Measurements from ENCODE around the gene GSTA3.
"Not testable (repeated sequence)": the region's sequence is repeated elsewhere in the genome, so short reads cannot be mapped to it uniquely, and the experiment has no call there.

Gene GSTA3

DNA sequence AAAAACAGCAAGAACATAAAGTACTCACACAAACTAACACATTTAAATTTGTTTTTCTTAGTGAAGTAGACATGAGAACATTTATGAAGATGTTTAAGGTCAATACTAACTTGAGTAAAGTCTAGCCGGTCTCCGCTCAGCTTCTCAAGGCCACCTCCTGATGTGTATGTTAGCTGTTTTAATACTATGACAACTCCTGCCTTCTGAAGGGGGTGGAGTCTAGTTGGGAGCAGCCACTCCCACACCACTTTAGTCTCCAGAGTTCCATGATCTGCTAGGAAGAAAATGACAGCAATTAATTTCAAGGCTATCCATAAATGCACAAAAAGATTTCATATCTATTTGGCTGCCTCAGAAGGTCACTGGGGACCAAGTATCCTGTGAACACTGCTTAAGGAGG is at the start of gene GSTA3:
TSS of gene GSTA3 (minus strand) at position 168 of the 400 bp plus-strand sequence. CDS start 3,864 bp downstream, outside the sequence.
- no peak for DNase-seq

GRCh38 chr6:52958546-52959255 is 49.2 kb upstream of the GSTA3 start:
- no peak for DNase-seq

DNA sequence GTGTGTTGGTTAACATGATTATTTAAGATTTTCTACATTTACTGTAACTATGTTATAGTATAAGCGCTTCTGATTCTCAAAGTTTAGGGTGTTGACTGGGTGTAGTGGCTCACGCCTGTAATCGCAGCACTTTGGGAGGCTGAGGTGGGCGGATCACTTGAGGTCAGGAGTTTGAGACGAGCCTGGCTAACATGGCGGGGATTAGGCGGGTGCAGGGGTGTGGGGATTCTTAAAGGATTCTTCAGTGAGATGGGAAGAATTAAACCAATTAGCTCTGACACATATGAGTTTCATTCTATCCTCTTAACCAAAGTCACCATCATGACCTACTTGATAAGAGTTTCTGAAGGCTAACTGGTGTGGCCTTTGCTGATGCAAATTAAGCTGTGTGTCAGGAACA is 46.4 kb upstream of the GSTA3 start:
- DNase-seq = no peak

DNA sequence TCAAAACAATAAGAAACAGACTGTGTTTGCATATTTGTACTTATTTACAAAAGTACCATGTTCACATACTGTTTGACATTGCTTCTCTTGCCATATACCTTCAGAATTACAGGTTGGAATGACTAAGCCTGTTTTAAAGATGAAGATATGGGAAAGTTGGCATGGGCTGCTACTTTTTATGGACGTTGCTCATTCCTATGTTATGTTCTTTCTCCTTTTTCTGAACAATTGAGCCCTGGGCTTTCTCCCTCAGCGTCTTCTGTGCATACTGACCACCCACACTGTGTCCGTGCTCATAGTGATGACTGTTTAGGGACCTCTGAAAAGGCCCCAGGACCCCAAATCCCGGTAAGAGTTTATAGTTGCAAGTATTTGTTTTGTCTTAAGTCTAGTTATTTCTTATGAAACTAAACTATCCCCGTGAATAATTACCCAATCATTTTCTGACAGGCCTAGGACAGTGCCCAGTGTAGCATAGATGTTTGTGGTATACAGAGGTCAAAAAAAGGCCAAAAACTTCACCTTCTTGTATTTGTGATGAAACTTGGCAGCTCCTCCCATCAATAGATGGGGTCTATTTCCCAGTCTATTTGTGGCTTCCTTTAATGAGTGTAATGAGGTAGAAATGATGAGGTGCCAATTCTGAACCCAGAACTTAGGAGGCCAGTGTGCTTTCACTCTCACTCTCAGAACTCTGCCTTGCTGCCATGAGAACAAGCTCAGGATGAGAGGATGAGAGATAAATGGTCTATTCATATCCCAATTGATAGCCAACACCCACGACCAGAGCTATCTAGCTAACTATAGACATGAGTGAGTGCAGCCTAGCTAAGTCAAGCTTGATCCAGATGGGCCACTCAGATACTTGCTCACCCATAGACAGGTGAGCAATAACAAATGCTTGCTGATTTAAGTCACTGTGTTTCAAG is 44.7 kb upstream of the GSTA3 start:
- no peak for DNase-seq

- DNase-seq = no peak
These were observed 36.8 kb upstream of the GSTA3 start for GRCh38 chr6:52946306-52946705.

DNA sequence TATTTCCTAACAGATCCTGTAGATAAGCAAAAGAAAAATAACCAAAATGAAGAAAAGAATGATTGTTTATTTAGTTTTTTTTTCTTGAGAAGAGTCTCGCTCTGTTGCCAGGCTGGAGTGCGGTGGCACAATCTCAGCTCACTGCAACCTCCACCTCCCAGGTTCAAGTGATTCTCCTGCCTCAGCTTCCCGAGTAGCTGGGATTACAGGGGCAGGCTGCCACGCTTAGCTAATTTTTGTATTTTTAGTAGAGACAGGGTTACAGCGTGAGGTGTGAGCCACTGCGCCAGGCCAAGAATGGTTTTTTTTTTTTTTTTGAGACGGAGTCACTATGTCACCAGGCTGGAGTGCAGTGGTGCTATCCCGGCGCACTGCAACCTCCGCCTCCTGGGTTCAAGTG is 33.3 kb upstream of the GSTA3 start:
- DNase-seq = not testable (repeated sequence)

GRCh38 chr6:52942221-52942620 is 32.7 kb upstream of the GSTA3 start:
- DNase-seq = no peak

DNA sequence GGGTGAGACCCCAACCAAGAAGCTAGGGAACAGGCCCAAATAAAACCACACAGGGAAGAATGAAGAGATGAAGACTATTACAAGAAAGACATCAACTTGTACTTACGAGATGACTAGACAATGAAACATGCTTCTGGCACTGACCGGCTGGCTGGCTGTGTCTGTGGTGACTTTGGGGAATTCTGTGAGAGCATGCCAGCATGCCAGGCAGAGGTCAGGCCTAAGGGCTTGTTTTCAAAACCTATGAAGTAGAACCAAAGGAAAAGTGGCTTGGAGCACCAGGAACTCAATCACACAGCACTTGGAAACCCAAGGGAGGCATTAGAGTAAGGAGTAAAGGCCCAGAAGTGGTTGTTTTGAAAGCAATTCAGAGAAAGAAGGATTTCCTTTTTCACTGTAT is 28.4 kb upstream of the GSTA3 start:
- no peak for DNase-seq

GRCh38 chr6:52933778-52934177 is 24.3 kb upstream of the GSTA3 start:
- DNase-seq = no peak

GRCh38 chr6:52931351-52931750 is 21.9 kb upstream of the GSTA3 start:
- no peak for DNase-seq

- DNase-seq = no peak
These were observed 20.0 kb upstream of the GSTA3 start for GRCh38 chr6:52929321-52930164.

DNA sequence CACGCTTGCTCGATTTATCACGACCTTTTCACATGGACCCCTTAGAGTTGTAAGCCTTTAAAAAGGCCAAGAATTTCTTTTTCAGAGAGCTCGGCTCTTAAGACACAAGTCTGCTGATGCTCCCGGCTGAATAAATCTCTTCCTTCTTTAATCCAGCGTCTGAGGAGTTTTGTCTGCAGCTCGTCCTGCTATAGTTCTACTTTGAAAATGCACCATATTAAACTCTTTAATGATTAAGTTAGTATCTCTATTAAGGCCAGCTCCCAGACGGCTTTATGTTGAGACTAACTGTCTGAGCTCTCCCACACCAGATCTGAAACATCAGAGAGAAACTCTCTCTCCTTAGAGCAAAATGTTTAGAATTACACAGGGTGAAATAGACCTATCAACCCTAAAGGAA is 18.0 kb upstream of the GSTA3 start:
- no peak for DNase-seq

DNA sequence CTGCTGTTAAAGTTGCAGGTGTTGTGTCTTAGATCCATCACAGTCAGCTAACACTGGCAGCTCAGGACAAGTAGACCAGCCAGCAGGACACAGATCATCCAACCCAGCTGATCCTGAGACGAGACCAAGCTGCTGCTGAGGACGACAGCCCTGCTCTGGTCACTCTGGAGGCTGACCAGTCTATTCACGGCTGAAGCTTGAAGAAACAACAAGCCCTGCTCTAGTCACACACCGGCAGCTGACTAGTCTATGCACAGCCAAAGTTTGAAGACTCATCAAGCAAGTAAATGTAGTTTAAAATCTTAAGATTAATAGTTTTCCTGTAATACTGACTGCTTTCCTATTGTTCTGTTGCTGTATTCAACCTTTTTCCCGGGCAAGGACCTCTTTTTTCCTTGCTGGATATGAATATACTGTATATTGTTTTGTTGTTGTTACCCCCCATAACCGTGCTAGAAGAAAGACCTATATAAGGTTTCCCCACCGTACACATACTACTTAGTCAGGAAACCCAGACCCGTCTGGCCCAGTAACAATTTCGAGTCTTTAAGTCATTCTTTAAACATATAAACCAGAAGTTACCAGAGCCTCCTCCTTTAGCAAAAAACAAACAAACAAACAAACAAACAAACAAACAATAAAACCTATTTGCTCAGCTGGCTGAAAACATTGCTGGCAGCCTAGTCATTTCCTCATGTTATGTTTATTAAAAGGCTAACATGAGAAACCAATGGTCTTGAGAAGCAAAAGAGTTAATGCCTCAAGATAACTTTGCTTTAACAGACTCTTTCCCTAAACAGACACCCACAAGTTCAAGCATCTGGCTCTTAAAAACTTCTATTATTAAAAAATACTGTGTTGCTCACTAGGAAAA is 16.7 kb upstream of the GSTA3 start:
- DNase-seq = no peak

- no peak for DNase-seq
These were observed 15.5 kb upstream of the GSTA3 start for GRCh38 chr6:52925042-52925441.

DNA sequence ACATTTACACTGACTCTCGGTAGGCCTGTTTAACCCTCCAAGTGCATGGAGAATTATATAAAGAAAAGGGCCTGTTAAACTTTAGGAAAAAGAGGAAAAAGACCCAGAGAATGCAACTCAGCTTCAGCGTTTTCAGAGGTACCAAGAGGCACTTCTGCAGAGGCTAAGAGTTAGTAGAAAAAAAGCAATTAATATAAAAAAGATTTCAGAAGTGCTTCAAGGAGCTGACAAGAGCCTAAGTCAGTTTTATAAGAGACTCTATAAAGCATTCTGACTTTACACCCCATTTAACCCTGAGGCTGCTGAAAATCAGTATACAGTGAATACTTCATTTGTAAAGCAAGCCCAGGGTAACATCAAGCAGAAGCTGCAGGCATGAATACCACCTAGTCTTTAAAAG is 14.2 kb upstream of the GSTA3 start:
- DNase-seq = not testable (repeated sequence)

- DNase-seq = no peak
These were observed 12.7 kb upstream of the GSTA3 start for GRCh38 chr6:52922161-52922560.

- no peak for DNase-seq
These were observed 12.2 kb upstream of the GSTA3 start for GRCh38 chr6:52921743-52922142.

DNA sequence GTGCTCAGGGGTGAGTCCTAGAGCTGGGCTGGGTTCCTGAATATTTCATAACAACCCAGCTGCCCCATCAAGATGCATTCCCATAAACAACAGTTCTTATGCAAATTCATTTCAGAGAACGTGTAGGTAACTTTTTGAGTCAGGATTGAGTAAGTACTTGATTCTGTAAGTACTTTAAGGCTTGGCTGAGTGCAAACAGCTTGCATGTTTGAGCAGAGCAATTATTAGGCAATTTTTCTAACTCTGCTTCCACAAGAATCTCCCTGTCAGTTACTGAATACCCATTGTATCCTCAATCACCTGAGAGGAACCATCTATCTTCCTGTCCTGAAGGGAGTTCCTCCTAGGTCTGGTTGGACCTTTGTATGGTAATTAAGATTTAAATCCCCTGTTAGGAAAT is 10.0 kb upstream of the GSTA3 start:
- DNase-seq = not testable (repeated sequence)

DNA sequence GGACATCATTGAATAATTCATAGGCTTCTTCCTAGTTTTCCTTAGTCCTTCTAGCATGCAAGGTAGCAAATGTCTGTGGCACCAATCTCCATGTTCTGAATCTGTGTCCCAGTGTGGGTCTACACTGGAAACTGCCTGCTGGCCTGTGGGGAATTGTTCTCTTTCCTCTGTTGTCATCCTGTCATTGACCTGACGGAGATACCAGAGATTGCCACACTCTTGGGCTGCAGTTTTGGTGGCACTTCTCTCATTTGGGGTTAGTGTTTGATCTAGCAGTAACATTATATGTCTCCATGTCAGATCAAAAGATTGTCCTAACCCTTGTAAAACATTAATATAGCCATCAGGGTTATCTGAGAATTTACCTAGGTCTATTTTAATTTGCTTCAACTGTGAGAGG is 9.3 kb upstream of the GSTA3 start:
- DNase-seq = not testable (repeated sequence)

DNA sequence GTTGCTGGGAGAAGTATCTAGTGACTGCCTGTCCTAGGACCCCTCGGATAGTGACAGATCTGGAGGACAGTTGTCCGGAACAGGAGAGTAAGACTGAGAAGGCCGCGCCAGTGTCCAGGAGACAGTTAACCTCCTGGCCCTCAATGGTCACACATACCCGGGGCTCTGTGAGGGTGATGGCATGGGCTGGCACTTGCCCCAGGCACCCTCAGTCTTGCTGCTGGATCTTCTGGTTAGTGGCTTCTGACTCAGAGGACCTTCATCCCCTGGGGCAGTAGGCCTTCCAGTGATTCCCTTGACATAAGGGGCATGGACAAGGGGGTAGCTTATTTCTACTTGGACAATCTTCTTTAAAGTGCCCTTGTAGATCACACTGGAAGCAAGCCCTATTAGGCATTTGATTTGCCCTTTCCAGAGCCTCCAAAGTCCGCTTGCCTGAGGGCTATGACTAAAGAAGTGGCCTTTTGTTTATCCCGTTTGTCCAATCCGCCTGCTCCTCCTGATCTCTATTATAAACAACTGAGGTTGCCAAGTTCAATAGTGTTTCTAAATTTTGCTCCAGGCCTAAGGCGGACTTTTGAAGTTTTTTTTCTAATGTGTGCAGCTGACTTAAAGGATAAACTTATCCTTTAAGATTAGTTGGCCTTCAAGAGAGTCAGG is 8.7 kb upstream of the GSTA3 start:
- not testable (repeated sequence) for DNase-seq

DNA sequence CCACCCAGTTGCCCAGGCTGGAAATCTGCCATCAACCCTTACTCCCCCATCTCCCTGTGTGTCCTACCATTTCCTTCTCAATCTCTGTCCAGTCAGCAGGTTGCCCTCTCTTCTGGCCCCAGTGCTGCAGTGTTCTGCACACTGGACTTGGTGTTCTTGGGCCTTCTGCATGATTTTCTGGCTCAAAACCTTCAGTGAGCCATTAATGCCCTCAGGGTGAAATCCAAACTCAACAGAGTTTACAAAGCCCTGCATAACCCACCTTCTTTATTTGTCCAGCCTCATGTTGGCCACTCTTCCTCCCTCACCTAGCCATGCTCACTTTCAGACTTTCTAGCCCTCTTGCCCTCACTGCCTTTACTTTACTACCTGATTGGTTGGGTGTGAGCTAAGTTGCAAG is 5.0 kb upstream of the GSTA3 start:
- DNase-seq = no peak

GRCh38 chr6:52910091-52910490 is 593 bp upstream of the GSTA3 start:
- DNase-seq = no peak

Measured in bone marrow (tissue), 2 donors.